Measurements from ENCODE around the gene FOXP1. TPM values are rescaled to one million over a fixed set of nuclear protein-coding genes. Genes with fewer than 3 reads are reported as not detected.

The FOXP1 gene
- polyA plus RNA-seq (2013), result 17.6 and 17.8 TPM in 2 replicates

DNA sequence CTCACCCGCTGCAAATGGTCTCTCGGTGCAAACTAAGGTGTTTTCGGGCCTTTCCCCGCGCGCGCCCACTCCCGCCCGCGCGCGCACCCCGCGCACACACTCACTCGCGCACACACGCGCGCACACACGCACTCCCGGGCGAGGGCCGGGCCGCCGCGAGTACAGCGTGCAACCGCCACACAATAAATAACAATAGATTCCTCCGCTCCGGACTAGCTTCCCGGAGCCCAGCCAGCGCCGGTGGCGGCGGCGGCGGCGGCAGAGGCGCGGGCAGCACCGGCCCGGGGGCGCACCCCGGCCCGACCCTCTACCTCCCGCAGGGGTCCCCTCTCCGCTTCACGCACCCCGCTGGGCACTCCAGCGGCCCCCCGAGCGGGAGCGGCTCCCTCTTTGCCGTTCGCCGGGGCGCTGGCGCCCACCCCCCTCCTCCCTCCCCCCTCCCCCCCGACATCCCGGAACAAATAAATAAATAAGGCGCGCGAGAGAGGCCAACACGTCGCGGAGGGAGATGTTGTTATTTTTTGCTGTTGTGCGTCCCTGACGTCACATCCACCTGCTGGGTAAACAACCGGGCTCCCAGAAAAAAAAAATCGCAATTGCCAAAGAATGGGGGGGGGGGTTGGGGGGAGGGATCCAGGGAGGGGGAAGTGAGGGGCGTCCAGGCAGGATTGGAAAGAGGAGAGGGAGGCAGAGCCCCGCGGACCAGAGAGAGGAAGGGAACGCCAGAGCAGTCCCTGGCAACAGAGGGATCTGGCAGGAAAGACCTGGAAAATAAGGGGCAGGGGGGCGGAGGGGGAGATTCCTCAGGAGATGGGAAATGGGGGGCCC, at the start of gene FOXP1:
TSS of gene FOXP1 (minus strand) at position 163 of the 828 bp plus-strand sequence. CDS start 385,347 bp downstream, outside the sequence.
- Histone ChIP-seq H3K4me3 (ENCODE audit: low read depth, low read length) (peak within 1 kb of the TSS; percentile 93), H3K23ac (ENCODE audit: low read length) (no peak within 1 kb of the TSS), H4K8ac (ENCODE audit: low read depth, low read length) (peak within 1 kb of the TSS; percentile 90), H3K4ac (ENCODE audit: low read depth, low read length) (peak within 1 kb of the TSS; percentile 48), H3K14ac (ENCODE audit: low read length) (peak within 1 kb of the TSS; percentile 84), H4K91ac (ENCODE audit: low read depth, low read length) (peak within 1 kb of the TSS; percentile 94), H2BK12ac (ENCODE audit: low read length) (peak within 1 kb of the TSS; percentile 30), H3K79me2 (ENCODE audit: control insufficient read depth, insufficient read depth, low read length, poor library complexity) (peaks cover 3% of the 10 kb centered on the region), H3K4me2 (ENCODE audit: low read length) (peak within 1 kb of the TSS; percentile 78), H3K9ac (ENCODE audit: low read length) (peak within 1 kb of the TSS; percentile 85), H3K9me3 (ENCODE audit: insufficient read depth, low read depth, low read length) (no peaks in the 10 kb centered on the region), H2AK5ac (ENCODE audit: low read length) (no peak within 1 kb of the TSS), H4K12ac (ENCODE audit: low read depth, low read length) (peak within 1 kb of the TSS; percentile 82), H3K79me1 (ENCODE audit: low read length) (peaks cover 15% of the 10 kb centered on the region), H2BK5ac (ENCODE audit: low read depth, low read length, poor library complexity) (peak within 1 kb of the TSS; percentile 93), H3K27me3 (ENCODE audit: insufficient read depth, low read length) (no peaks in the 10 kb centered on the region), H3K18ac (ENCODE audit: low read length) (peak within 1 kb of the TSS; percentile 95), H3K4me1 (ENCODE audit: control insufficient read depth in 1 of 2, insufficient read depth in 2 of 2, low read length in 2 of 2) (peaks cover 2 to 4% of the 10 kb centered on the region in 2 experiments), H3K27ac (ENCODE audit: low read depth, low read length) (peak within 1 kb of the TSS; percentile 93), H2BK120ac (ENCODE audit: insufficient read depth, low read length, poor library complexity) (peak within 1 kb of the TSS; percentile 90), H2AFZ (ENCODE audit: insufficient read depth, low read length, poor library complexity) (peak within 1 kb of the TSS; percentile 93), H3K36me3 (ENCODE audit: control insufficient read depth in 1 of 2, insufficient read depth in 2 of 2, low read length in 2 of 2) (no peaks in the 10 kb centered on the region)
- peak; percentile 48 to 82 for DNase-seq
- WGBS (ENCODE audit: extremely low coverage, insufficient coverage, insufficient read length), result no CpG with 5 or more reads among the region's 75 CpGs

DNA sequence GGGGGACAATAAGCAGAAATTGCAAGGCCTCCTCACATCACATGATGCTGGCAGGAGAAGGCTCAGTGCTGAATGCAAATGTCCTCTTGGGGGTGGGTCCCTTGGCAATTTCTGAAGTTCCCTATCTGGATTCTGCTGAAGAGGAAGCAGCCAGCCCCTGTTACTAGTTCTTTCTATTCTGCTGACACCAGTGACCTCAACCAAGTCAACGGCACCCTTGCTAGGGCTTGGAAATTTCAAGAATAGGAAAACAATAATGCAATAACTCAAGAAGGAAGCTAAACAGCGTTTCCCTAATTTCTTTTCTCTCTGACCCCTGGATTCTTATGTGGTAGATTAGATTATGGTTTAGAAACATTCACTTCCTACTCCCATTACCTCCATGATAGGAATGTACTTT, 46.2 kb upstream of the FOXP1 start:
- Histone ChIP-seq H3K79me2 (ENCODE audit: control insufficient read depth, insufficient read depth, low read length, poor library complexity) (no peaks in the 10 kb centered on the region), H2BK120ac (ENCODE audit: insufficient read depth, low read length, poor library complexity) (no peak overlapping the region), H3K27me3 (ENCODE audit: insufficient read depth, low read length) (no peaks in the 10 kb centered on the region), H2AK5ac (ENCODE audit: low read length) (no peak overlapping the region), H3K14ac (ENCODE audit: low read length) (no peak overlapping the region), H3K23ac (ENCODE audit: low read length) (no peak overlapping the region), H4K91ac (ENCODE audit: low read depth, low read length) (no peak overlapping the region), H3K4me2 (ENCODE audit: low read length) (no peak overlapping the region), H2AFZ (ENCODE audit: insufficient read depth, low read length, poor library complexity) (no peak overlapping the region), H2BK12ac (ENCODE audit: low read length) (no peak overlapping the region), H3K4ac (ENCODE audit: low read depth, low read length) (no peak overlapping the region), H3K27ac (ENCODE audit: low read depth, low read length) (no peak overlapping the region), H3K18ac (ENCODE audit: low read length) (no peak overlapping the region), H3K36me3 (ENCODE audit: control insufficient read depth in 1 of 2, insufficient read depth in 2 of 2, low read length in 2 of 2) (no peaks in the 10 kb centered on the region), H4K8ac (ENCODE audit: low read depth, low read length) (no peak overlapping the region), H3K4me1 (ENCODE audit: control insufficient read depth in 1 of 2, insufficient read depth in 2 of 2, low read length in 2 of 2) (no peaks in the 10 kb centered on the region), H3K9me3 (ENCODE audit: insufficient read depth, low read depth, low read length) (no peaks in the 10 kb centered on the region), H3K9ac (ENCODE audit: low read length) (no peak overlapping the region), H3K79me1 (ENCODE audit: low read length) (no peaks in the 10 kb centered on the region), H4K12ac (ENCODE audit: low read depth, low read length) (no peak overlapping the region), H3K4me3 (ENCODE audit: low read depth, low read length) (no peak overlapping the region), H2BK5ac (ENCODE audit: low read depth, low read length, poor library complexity) (no peak overlapping the region)
- DNase-seq, result peak in 1 of 2 donors; percentile 9
- WGBS (ENCODE audit: extremely low coverage, insufficient coverage, insufficient read length), result no CpG with 5 or more reads among the region's 2 CpGs

DNA sequence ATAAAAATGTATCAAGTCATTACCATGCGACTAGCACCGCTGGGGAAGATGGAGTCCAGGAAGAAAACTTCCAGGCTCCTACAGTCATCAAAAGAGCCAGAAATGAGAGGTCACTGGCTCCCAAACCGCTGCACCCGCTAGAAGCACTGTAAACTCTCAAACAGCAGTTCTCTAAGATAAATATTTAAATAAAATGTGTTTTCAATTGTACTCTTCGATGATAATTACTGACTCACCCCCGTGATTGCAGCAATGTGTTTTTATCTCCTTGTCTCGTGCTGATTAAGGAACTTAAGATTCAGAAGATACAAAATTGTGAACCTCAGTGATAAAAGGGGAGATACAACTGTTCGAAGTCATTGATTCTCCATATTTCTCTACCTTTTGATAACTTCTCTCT, 45.8 kb upstream of the FOXP1 start:
- no peak overlapping the region for H4K91ac ChIP-seq (ENCODE audit: low read depth, low read length)
- no peaks in the 10 kb centered on the region for H3K36me3 ChIP-seq (ENCODE audit: control insufficient read depth in 1 of 2, insufficient read depth in 2 of 2, low read length in 2 of 2)
- H3K23ac ChIP-seq (ENCODE audit: low read length), result no peak overlapping the region
- no peak overlapping the region for H3K9ac ChIP-seq (ENCODE audit: low read length)
- H3K27ac ChIP-seq (ENCODE audit: low read depth, low read length), result no peak overlapping the region
- no peak overlapping the region for H4K8ac ChIP-seq (ENCODE audit: low read depth, low read length)
- no peak overlapping the region for H3K14ac ChIP-seq (ENCODE audit: low read length)
- H2AFZ ChIP-seq (ENCODE audit: insufficient read depth, low read length, poor library complexity), result no peak overlapping the region
- H3K4ac ChIP-seq (ENCODE audit: low read depth, low read length), result no peak overlapping the region
- no peak overlapping the region for H3K4me3 ChIP-seq (ENCODE audit: low read depth, low read length)
- H3K79me2 ChIP-seq (ENCODE audit: control insufficient read depth, insufficient read depth, low read length, poor library complexity), result no peaks in the 10 kb centered on the region
- DNase-seq, result peak in 1 of 2 donors; percentile 10
- no peak overlapping the region for H2BK12ac ChIP-seq (ENCODE audit: low read length)
- no peaks in the 10 kb centered on the region for H3K9me3 ChIP-seq (ENCODE audit: insufficient read depth, low read depth, low read length)
- H3K79me1 ChIP-seq (ENCODE audit: low read length), result no peaks in the 10 kb centered on the region
- H3K4me2 ChIP-seq (ENCODE audit: low read length), result no peak overlapping the region
- no peak overlapping the region for H2BK120ac ChIP-seq (ENCODE audit: insufficient read depth, low read length, poor library complexity)
- H3K4me1 ChIP-seq (ENCODE audit: control insufficient read depth in 1 of 2, insufficient read depth in 2 of 2, low read length in 2 of 2), result no peaks in the 10 kb centered on the region
- H2BK5ac ChIP-seq (ENCODE audit: low read depth, low read length, poor library complexity), result no peak overlapping the region
- no peaks in the 10 kb centered on the region for H3K27me3 ChIP-seq (ENCODE audit: insufficient read depth, low read length)
- H4K12ac ChIP-seq (ENCODE audit: low read depth, low read length), result no peak overlapping the region
- H3K18ac ChIP-seq (ENCODE audit: low read length), result no peak overlapping the region
- no peak overlapping the region for H2AK5ac ChIP-seq (ENCODE audit: low read length)
- no CpG with 5 or more reads among the region's 8 CpGs for WGBS (ENCODE audit: extremely low coverage, insufficient coverage, insufficient read length)

DNA sequence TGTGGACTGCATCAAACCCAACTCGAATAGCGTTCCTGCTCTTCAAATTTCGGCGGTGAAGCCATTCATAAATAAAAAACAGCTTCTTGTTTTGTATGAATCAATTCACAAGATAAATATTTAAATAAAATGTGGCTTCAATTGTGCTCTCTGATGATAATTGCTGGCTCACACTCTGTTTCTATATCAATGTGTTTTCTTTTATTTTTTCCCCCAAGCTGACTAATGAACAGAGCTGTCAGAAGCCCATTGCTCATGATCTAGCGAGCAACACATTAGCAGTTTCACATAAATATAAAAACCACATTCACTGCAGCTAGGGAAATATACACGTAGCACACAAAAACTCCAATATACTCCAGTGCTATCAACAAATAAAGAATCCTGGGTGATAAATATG, 45.0 kb upstream of the FOXP1 start:
- H2BK5ac ChIP-seq (ENCODE audit: low read depth, low read length, poor library complexity), result no peak overlapping the region
- DNase-seq, result no peak
- no peak overlapping the region for H3K9ac ChIP-seq (ENCODE audit: low read length)
- no peak overlapping the region for H3K23ac ChIP-seq (ENCODE audit: low read length)
- H4K12ac ChIP-seq (ENCODE audit: low read depth, low read length), result no peak overlapping the region
- no peaks in the 10 kb centered on the region for H3K9me3 ChIP-seq (ENCODE audit: insufficient read depth, low read depth, low read length)
- H3K18ac ChIP-seq (ENCODE audit: low read length), result no peak overlapping the region
- no peak overlapping the region for H3K4me2 ChIP-seq (ENCODE audit: low read length)
- no peaks in the 10 kb centered on the region for H3K27me3 ChIP-seq (ENCODE audit: insufficient read depth, low read length)
- no peak overlapping the region for H3K27ac ChIP-seq (ENCODE audit: low read depth, low read length)
- H3K36me3 ChIP-seq (ENCODE audit: control insufficient read depth in 1 of 2, insufficient read depth in 2 of 2, low read length in 2 of 2), result no peaks in the 10 kb centered on the region
- no peaks in the 10 kb centered on the region for H3K4me1 ChIP-seq (ENCODE audit: control insufficient read depth in 1 of 2, insufficient read depth in 2 of 2, low read length in 2 of 2)
- no peak overlapping the region for H2BK120ac ChIP-seq (ENCODE audit: insufficient read depth, low read length, poor library complexity)
- no peak overlapping the region for H2BK12ac ChIP-seq (ENCODE audit: low read length)
- H3K4me3 ChIP-seq (ENCODE audit: low read depth, low read length), result no peak overlapping the region
- no peak overlapping the region for H3K14ac ChIP-seq (ENCODE audit: low read length)
- no peaks in the 10 kb centered on the region for H3K79me1 ChIP-seq (ENCODE audit: low read length)
- WGBS (ENCODE audit: extremely low coverage, insufficient coverage, insufficient read length), result no CpG with 5 or more reads among the region's 6 CpGs
- no peak overlapping the region for H2AFZ ChIP-seq (ENCODE audit: insufficient read depth, low read length, poor library complexity)
- no peak overlapping the region for H3K4ac ChIP-seq (ENCODE audit: low read depth, low read length)
- H2AK5ac ChIP-seq (ENCODE audit: low read length), result no peak overlapping the region
- no peak overlapping the region for H4K91ac ChIP-seq (ENCODE audit: low read depth, low read length)
- no peak overlapping the region for H4K8ac ChIP-seq (ENCODE audit: low read depth, low read length)
- H3K79me2 ChIP-seq (ENCODE audit: control insufficient read depth, insufficient read depth, low read length, poor library complexity), result no peaks in the 10 kb centered on the region

All from trophoblast cell (in vitro differentiated cells and primary cell).